GM12878 (cell line): ENCODE results near the gene PATE2. TPM values are rescaled to one million over a fixed set of nuclear protein-coding genes. Genes with fewer than 3 reads are reported as not detected.

Source experiments
- ATAC-seq: fragments of 200-7000 bp; cut with Tn5 transposase; 3 replicates; pipeline ENCODE4 v1.9.1; 2020; ENCODE audit warnings: mild to moderate bottlenecking, moderate library complexity
- BruUV-seq: library from RNA; stranded (reverse); fragments of 400-500 nt; replicated peaks from 2 replicates; lab custom pipeline; 2021; lab: Mats Ljungman, UMichigan
- CTCF ChIA-PET: fragments of 300-600 bp; sonication (Branson Sonifier 250); formaldehyde crosslinking; extraction: SDS; loops from one replicate; lab custom pipeline; 2021; ENCODE audit warnings: inconsistent platforms; lab: Yijun Ruan, JAX
- POLR2A ChIA-PET: fragments of 350-600 bp; formaldehyde crosslinking; extraction: SDS; loops from one replicate; lab custom pipeline; 2021; ENCODE audit warnings: inconsistent platforms; lab: Charles Lee
- RAD21 ChIA-PET: fragments of 300-600 bp; sonication (Branson Sonifier 250); formaldehyde crosslinking; loops from one replicate; lab custom pipeline; 2023; ENCODE audit warnings: antibody characterized with exemption; ENCODE audit not compliant: unreplicated experiment; lab: Charles Lee
- SMC1A ChIA-PET: fragments of 300-600 bp; sonication (Branson Sonifier 250); formaldehyde crosslinking; loops from one replicate; lab custom pipeline; 2023; ENCODE audit not compliant: unreplicated experiment, uncharacterized antibody; lab: Charles Lee
- DNase-seq: peaks from one replicate; pipeline ENCODE4 v3.0.0-alpha.2; 2011; ENCODE audit warnings: low read depth, low spot score
- FAIRE-seq: peaks from 3 replicates; lab custom pipeline; 2011; peaks lifted over from hg19 to GRCh38; lab: Jason Lieb, UNC
- H2AFZ ChIP-seq: 2 replicates; pipeline ENCODE4 v1.6.0; 2011; ENCODE audit warnings: low read depth, low read length, control low read depth; ENCODE audit not compliant: control insufficient read depth
- H3K27ac ChIP-seq: 2 replicates; pipeline ENCODE4 v1.5.1; 2011; ENCODE audit warnings: control low read depth; ENCODE audit not compliant: control insufficient read depth, insufficient read depth
- H3K27me3 ChIP-seq, 2 experiments: replicated peaks in 1 of 2; 2 replicates each; pipeline versions ENCODE4 v1.6.0 to v1.6.1; 2011; ENCODE audit warnings: low read length in 1 of 2; ENCODE audit not compliant: control insufficient read depth in 2 of 2, insufficient read depth in 2 of 2
- H3K36me3 ChIP-seq, 2 experiments: 2 replicates each; pipeline ENCODE4 v1.5.1; 2011; ENCODE audit warnings: low read length in 1 of 2; ENCODE audit not compliant: control insufficient read depth in 2 of 2, insufficient read depth in 2 of 2
- H3K4me1 ChIP-seq: 2 replicates; pipeline ENCODE4 v1.6.1; 2011; ENCODE audit warnings: mild to moderate bottlenecking, low read length, moderate library complexity, mixed read lengths; ENCODE audit not compliant: control insufficient read depth, insufficient read depth
- H3K4me2 ChIP-seq: 2 replicates; pipeline ENCODE4 v1.6.0; 2011; ENCODE audit warnings: control low read depth; ENCODE audit not compliant: control insufficient read depth, insufficient read depth
- H3K4me3 ChIP-seq: fragments of 200-600 bp; sonication (generic); 2 replicates; pipeline ENCODE4 v1.5.1; 2016
- H3K79me2 ChIP-seq: 2 replicates; pipeline ENCODE4 v1.6.0; 2011; ENCODE audit warnings: low read length; ENCODE audit not compliant: control insufficient read depth, insufficient read depth
- H3K9ac ChIP-seq: 2 replicates; pipeline ENCODE4 v1.8.0; 2011; ENCODE audit warnings: low read length, control low read depth, mixed read lengths; ENCODE audit not compliant: control insufficient read depth, insufficient read depth
- H3K9me3 ChIP-seq: replicated peaks from 3 replicates; pipeline ENCODE4 v1.5.1; 2011; ENCODE audit warnings: mild to moderate bottlenecking, low read length; ENCODE audit not compliant: control insufficient read depth, insufficient read depth
- H4K20me1 ChIP-seq: 2 replicates; pipeline ENCODE4 v1.6.0; 2011; ENCODE audit not compliant: control insufficient read depth, insufficient read depth
- BCL11A ChIP-seq: IDR thresholded peaks from 2 replicates; pipeline ENCODE4 v1.6.1; 2011; ENCODE audit warnings: low read depth, low read length
- BCLAF1 ChIP-seq: fragments of 450-650 bp; IDR thresholded peaks from 2 replicates; pipeline ENCODE4 v1.6.1; 2017; ENCODE audit warnings: antibody characterized with exemption, mild to moderate bottlenecking, moderate library complexity
- FOS ChIP-seq: IDR thresholded peaks from 3 replicates; pipeline ENCODE4 v1.6.1; 2011; ENCODE audit warnings: borderline replicate concordance; ENCODE audit not compliant: insufficient read length; ENCODE audit errors: extremely low read depth
- HDAC6 ChIP-seq: fragments of 200-600 bp; sonication (generic); IDR thresholded peaks from one replicate; pipeline ENCODE4 v1.8.0; 2017; ENCODE audit warnings: antibody characterized with exemption; ENCODE audit not compliant: unreplicated experiment
- JUND ChIP-seq: IDR thresholded peaks from 2 replicates; pipeline ENCODE4 v1.6.1; 2012; ENCODE audit warnings: low read depth, mild to moderate bottlenecking, low read length, improper control_type of control experiment, moderate library complexity
- KDM1A ChIP-seq: fragments of 200-600 bp; sonication (generic); IDR thresholded peaks from 2 replicates; pipeline ENCODE4 v1.6.1; 2016; ENCODE audit warnings: borderline replicate concordance
- KLF5 ChIP-seq: fragments of 450-650 bp; IDR thresholded peaks from 2 replicates; pipeline ENCODE4 v1.6.1; 2014; ENCODE audit warnings: mild to moderate bottlenecking; ENCODE audit not compliant: partially characterized antibody
- PAX5 ChIP-seq: IDR thresholded peaks from 2 replicates; pipeline ENCODE4 v1.6.1; 2011; ENCODE audit warnings: low read depth, low read length, borderline replicate concordance
- POU2F2 ChIP-seq: IDR thresholded peaks from 3 replicates; pipeline ENCODE4 v1.6.1; 2011; ENCODE audit warnings: low read depth, mild to moderate bottlenecking, low read length, borderline replicate concordance
- RELA ChIP-seq: fragments of 450-650 bp; IDR thresholded peaks from 2 replicates; pipeline ENCODE4 v1.8.0; 2014; ENCODE audit warnings: borderline replicate concordance; ENCODE audit not compliant: partially characterized antibody
- SIX5 ChIP-seq: IDR thresholded peaks from 2 replicates; pipeline ENCODE4 v1.6.1; 2011; ENCODE audit warnings: mild to moderate bottlenecking, low read depth, low read length, moderate library complexity; ENCODE audit not compliant: severe bottlenecking
- SMAD1 ChIP-seq: fragments of 450-650 bp; IDR thresholded peaks from 2 replicates; pipeline ENCODE4 v1.6.1; 2018; ENCODE audit warnings: mild to moderate bottlenecking, low read depth; ENCODE audit not compliant: partially characterized antibody
- TCF12 ChIP-seq: IDR thresholded peaks from 2 replicates; pipeline ENCODE4 v1.6.1; 2011; ENCODE audit warnings: low read depth, mild to moderate bottlenecking, low read length
- TCF7 ChIP-seq: IDR thresholded peaks from 2 replicates; pipeline ENCODE4 v1.6.1; 2014; ENCODE audit warnings: antibody characterized with exemption, borderline replicate concordance
- YBX1 ChIP-seq: fragments of 450-650 bp; IDR thresholded peaks from 2 replicates; pipeline ENCODE4 v1.6.1; 2016; ENCODE audit warnings: antibody characterized with exemption
- ZNF217 ChIP-seq: fragments of 450-650 bp; IDR thresholded peaks from 2 replicates; pipeline ENCODE4 v1.6.1; 2017; ENCODE audit warnings: antibody characterized with exemption, mild to moderate bottlenecking
- ZNF384 ChIP-seq: IDR thresholded peaks from 2 replicates; pipeline ENCODE4 v1.6.1; 2012; ENCODE audit warnings: low read depth, mild to moderate bottlenecking, low read length, improper control_type of control experiment, borderline replicate concordance
- WGBS: methylation state at CpG from one replicate; pipeline ENCODE4 v1.1.6; 2016; ENCODE audit warnings: low lambda C conversion rate; ENCODE audit not compliant: insufficient replicate concordance, insufficient coverage; ENCODE audit errors: missing lambda C conversion rate; 5-methylcytosine and 5-hydroxymethylcytosine counted together
- in situ Hi-C: fragments of 300-500 bp; cut with MboI; formaldehyde crosslinking; loops from 9 replicates; pipeline ENCODE4 v1.14.3; 2018; ENCODE audit warnings: mixed read lengths
- intact Hi-C: fragments of 100-400 bp; cut with micrococcal nuclease; formaldehyde crosslinking; loops from one replicate; pipeline ENCODE4 v1.14.2; 2022; ENCODE audit not compliant: unreplicated experiment
- polyA plus RNA-seq, 11 experiments: library from polyadenylated mRNA; depleted of rRNA in 4 of 11; unstranded in 6 of 11; stranded (reverse) in 5 of 11; fragments of >200 nt; fragmentation: Nextera tagmentation in 4 of 11; fragmentation: Illumina TruSeq in 1 of 11; extraction: Ambion mirVana in 4 of 11; extraction: Trizol in 1 of 11; gene quantifications; 1 replicate in 1 of 11; 2 replicates in 10 of 11; pipeline versions ENCODE4 v1.2.1 to v1.2.3, GENCODE V29; 2011 to 2016; ENCODE audit warnings: inconsistent platforms in 2 of 11, missing spikeins in 2 of 11, low read depth in 1 of 11
- total RNA-seq, 4 experiments: library from RNA; depleted of rRNA in 3 of 4; stranded (reverse); fragments of >200 nt in 3 of 4; fragmentation: Illumina TruSeq in 1 of 4; extraction: Trizol in 1 of 4; gene quantifications; 2 replicates each; pipeline versions ENCODE4 v1.2.1 to v1.2.3, GENCODE V29; 2013 to 2021
- TF ChIP-seq, protein P1 (sequence below): fragments of 450-650 bp; IDR thresholded peaks from 2 replicates; pipeline ENCODE4 v1.6.1; 2017; ENCODE audit warnings: mild to moderate bottlenecking, moderate library complexity

The PATE2 gene
- total and polyA plus RNA-seq, 10 of the 15 experiments (the other 5 are each of a cell fraction or from before 2014, with no cell fraction given), result 0.04 to 0.09 (median 0.09) TPM; not detected in 7

- Histone ChIP-seq H3K9ac (no peak overlapping the region), H3K27ac (no peak overlapping the region), H2AFZ (no peak overlapping the region), H4K20me1 (no peaks in the 10 kb centered on the region), H3K79me2 (no peaks in the 10 kb centered on the region), H3K36me3 (no peaks in the 10 kb centered on the region), H3K27me3 (no peaks in the 10 kb centered on the region; a peak in 2 of 4 replicates), H3K4me2 (no peak overlapping the region), H3K4me3 (no peak overlapping the region), H3K4me1 (no peaks in the 10 kb centered on the region), H3K9me3 (no peaks in the 10 kb centered on the region)
- BruUV-seq, result no TSS peak
- WGBS, result 20% methylated on average over 2 of the region's 2 CpGs
- in situ Hi-C loops, result no loop called here
- FAIRE-seq, result no peak
- RAD21 ChIA-PET, result no interaction called here
- CTCF ChIA-PET, result no interaction called here
- no peak for ATAC-seq
- POLR2A ChIA-PET, result no interaction called here
- SMC1A ChIA-PET, result no interaction called here
- no peak for DNase-seq
- intact Hi-C loops, result no loop called here
- no peak for TF ChIP-seq BCL11A
- TF ChIP-seq YBX1, result no peak
- no peak for TF ChIP-seq KDM1A
- no peak for TF ChIP-seq POU2F2
- TF ChIP-seq JUND, result no peak
- no peak for TF ChIP-seq KLF5
- TF ChIP-seq SIX5, result no peak
- TF ChIP-seq FOS, result no peak
- TF ChIP-seq RELA, result no peak
- no peak for TF ChIP-seq BCLAF1
- no peak for TF ChIP-seq TCF12
- no peak for TF ChIP-seq PAX5
- no peak for TF ChIP-seq TCF7
- TF ChIP-seq HDAC6, result no peak
- TF ChIP-seq SMAD1, result no peak
- TF ChIP-seq ZNF384, result no peak
- TF ChIP-seq, protein P1, sequence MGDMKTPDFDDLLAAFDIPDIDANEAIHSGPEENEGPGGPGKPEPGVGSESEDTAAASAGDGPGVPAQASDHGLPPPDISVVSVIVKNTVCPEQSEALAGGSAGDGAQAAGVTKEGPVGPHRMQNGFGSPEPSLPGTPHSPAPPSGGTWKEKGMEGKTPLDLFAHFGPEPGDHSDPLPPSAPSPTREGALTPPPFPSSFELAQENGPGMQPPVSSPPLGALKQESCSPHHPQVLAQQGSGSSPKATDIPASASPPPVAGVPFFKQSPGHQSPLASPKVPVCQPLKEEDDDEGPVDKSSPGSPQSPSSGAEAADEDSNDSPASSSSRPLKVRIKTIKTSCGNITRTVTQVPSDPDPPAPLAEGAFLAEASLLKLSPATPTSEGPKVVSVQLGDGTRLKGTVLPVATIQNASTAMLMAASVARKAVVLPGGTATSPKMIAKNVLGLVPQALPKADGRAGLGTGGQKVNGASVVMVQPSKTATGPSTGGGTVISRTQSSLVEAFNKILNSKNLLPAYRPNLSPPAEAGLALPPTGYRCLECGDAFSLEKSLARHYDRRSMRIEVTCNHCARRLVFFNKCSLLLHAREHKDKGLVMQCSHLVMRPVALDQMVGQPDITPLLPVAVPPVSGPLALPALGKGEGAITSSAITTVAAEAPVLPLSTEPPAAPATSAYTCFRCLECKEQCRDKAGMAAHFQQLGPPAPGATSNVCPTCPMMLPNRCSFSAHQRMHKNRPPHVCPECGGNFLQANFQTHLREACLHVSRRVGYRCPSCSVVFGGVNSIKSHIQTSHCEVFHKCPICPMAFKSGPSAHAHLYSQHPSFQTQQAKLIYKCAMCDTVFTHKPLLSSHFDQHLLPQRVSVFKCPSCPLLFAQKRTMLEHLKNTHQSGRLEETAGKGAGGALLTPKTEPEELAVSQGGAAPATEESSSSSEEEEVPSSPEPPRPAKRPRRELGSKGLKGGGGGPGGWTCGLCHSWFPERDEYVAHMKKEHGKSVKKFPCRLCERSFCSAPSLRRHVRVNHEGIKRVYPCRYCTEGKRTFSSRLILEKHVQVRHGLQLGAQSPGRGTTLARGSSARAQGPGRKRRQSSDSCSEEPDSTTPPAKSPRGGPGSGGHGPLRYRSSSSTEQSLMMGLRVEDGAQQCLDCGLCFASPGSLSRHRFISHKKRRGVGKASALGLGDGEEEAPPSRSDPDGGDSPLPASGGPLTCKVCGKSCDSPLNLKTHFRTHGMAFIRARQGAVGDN, result no peak
- TF ChIP-seq ZNF217, result no peak
Measured at GRCh38 chr11:125763483-125763882, 15.1 kb downstream of the PATE2 start.
